NCI-H2029 (cell line): Measurements from ENCODE around the gene PIGA.
"Not testable (repeated sequence)": the region's sequence is repeated elsewhere in the genome, so short reads cannot be mapped to it uniquely, and the experiment has no call there.

ENCODE experiments used
- DNase-seq: peaks from one replicate; lab custom pipeline; 2025; lab: John Stamatoyannopoulos, UW

Gene PIGA

GRCh38 chrX:15320297-15320696 lies 15.0 kb downstream of the PIGA start:
- no peak for DNase-seq

- DNase-seq: no peak
These were observed 16.2 kb downstream of the PIGA start for GRCh38 chrX:15319075-15319474.

GRCh38 chrX:15315509-15315908 lies 19.8 kb downstream of the PIGA start, which contains the start of gene ASB11:
Gene ASB11, minus strand, starts transcription at chrX:15315640. Its CDS starts 35 bp downstream, at chrX:15315605.
- DNase-seq: no peak

GRCh38 chrX:15314472-15314871 lies 20.9 kb downstream of the PIGA start:
- no peak for DNase-seq

GRCh38 chrX:15311119-15311518 lies 24.2 kb downstream of the PIGA start:
- DNase-seq: no peak

- peak; percentile 41 for DNase-seq
These were observed 25.2 kb downstream of the PIGA start for GRCh38 chrX:15310117-15310516.

- DNase-seq: not testable (repeated sequence)
These were observed 29.4 kb downstream of the PIGA start for GRCh38 chrX:15305899-15306298.

GRCh38 chrX:15301924-15302323 lies 33.4 kb downstream of the PIGA start:
- DNase-seq: peak; percentile 12

- DNase-seq: no peak
These were observed 35.1 kb downstream of the PIGA start for GRCh38 chrX:15299941-15300851.

GRCh38 chrX:15298780-15299179 lies 36.5 kb downstream of the PIGA start:
- no peak for DNase-seq

- no peak for DNase-seq
These were observed 37.1 kb downstream of the PIGA start for GRCh38 chrX:15298201-15298600.

- DNase-seq: no peak
These were observed 41.9 kb downstream of the PIGA start for GRCh38 chrX:15293451-15293850.

- DNase-seq: no peak
These were observed 42.5 kb downstream of the PIGA start for GRCh38 chrX:15292861-15293260.

GRCh38 chrX:15277604-15278003 lies 57.7 kb downstream of the PIGA start:
- DNase-seq: no peak

GRCh38 chrX:15274946-15275345 lies 60.4 kb downstream of the PIGA start:
- no peak for DNase-seq

- not testable (repeated sequence) for DNase-seq
These were observed 62.0 kb downstream of the PIGA start for GRCh38 chrX:15273275-15273674.

- DNase-seq: no peak
These were observed 63.6 kb downstream of the PIGA start for GRCh38 chrX:15271757-15272156.

- no peak for DNase-seq
These were observed 65.5 kb downstream of the PIGA start, which contains the start of gene ASB9 for GRCh38 chrX:15269618-15270521. Gene ASB9, minus strand, starts transcription at chrX:15270083. Its CDS starts 209 bp downstream, at chrX:15269874.
